ENCODE measurements around the gene UBE3C.

GRCh38 chr7:157116762-157117161 lies 22.0 kb upstream of the UBE3C start:
- TF ChIP-seq CTCF (IDR thresholded peaks at IDR 0.05) (no peak), POLR2A (IDR thresholded peaks at IDR 0.05) (no peak)
